Keratinocyte (primary cell): ENCODE measurements around the gene MOCS2. TPM values are rescaled to one million over a fixed set of nuclear protein-coding genes. Genes with fewer than 3 reads are reported as not detected.

ENCODE experiments used
- DNase-seq: peaks from one replicate; pipeline ENCODE4 v3.0.0-alpha.2; 2011; ENCODE audit warnings: low read depth, missing footprints, low spot score
- FAIRE-seq: peaks from 2 replicates; lab custom pipeline; 2011; peaks lifted over from hg19 to GRCh38; lab: Jason Lieb, UNC
- H2AFZ ChIP-seq: 2 replicates; pipeline ENCODE4 v1.6.0; 2012; ENCODE audit warnings: low read length, control low read depth, inconsistent platforms; ENCODE audit not compliant: control insufficient read depth
- H3K27ac ChIP-seq: 2 replicates; pipeline ENCODE4 v1.5.1; 2011; ENCODE audit warnings: low read length; ENCODE audit not compliant: control insufficient read depth, insufficient read depth
- H3K27me3 ChIP-seq: 3 replicates; pipeline ENCODE4 v1.6.0; 2011; ENCODE audit warnings: low read length; ENCODE audit not compliant: control insufficient read depth, insufficient read depth; ENCODE audit errors: extremely low read depth
- H3K36me3 ChIP-seq, 2 experiments: 2 replicates in 1 of 2; 3 replicates in 1 of 2; pipeline ENCODE4 v1.5.1; 2011; ENCODE audit warnings: low read length in 2 of 2, mild to moderate bottlenecking in 1 of 2; ENCODE audit not compliant: control insufficient read depth in 2 of 2, insufficient read depth in 2 of 2; ENCODE audit errors: extremely low read depth in 1 of 2
- H3K4me1 ChIP-seq: 3 replicates; pipeline ENCODE4 v1.5.1; 2011; ENCODE audit warnings: low read length; ENCODE audit not compliant: control insufficient read depth, insufficient read depth; ENCODE audit errors: extremely low read depth
- H3K4me2 ChIP-seq: 3 replicates; pipeline ENCODE4 v1.6.0; 2011; ENCODE audit warnings: low read depth, low read length; ENCODE audit not compliant: control insufficient read depth, insufficient read depth; ENCODE audit errors: extremely low read depth
- H3K4me3 ChIP-seq, 3 experiments: fragments of 200-600 bp in 1 of 3; sonication (generic) in 1 of 3; 2 replicates in 2 of 3; 3 replicates in 1 of 3; pipeline ENCODE4 v1.5.1; 2011 to 2016; ENCODE audit warnings: low read length in 3 of 3, mild to moderate bottlenecking in 3 of 3, control low read depth in 2 of 3, inconsistent platforms in 1 of 3, low read depth in 1 of 3, mixed read lengths in 1 of 3, mixed run types in 1 of 3, moderate library complexity in 1 of 3; ENCODE audit not compliant: control insufficient read depth in 2 of 3, insufficient read depth in 2 of 3; ENCODE audit errors: extremely low read depth in 1 of 3
- H3K79me2 ChIP-seq: 2 replicates; pipeline ENCODE4 v1.6.0; 2012; ENCODE audit warnings: low read length; ENCODE audit not compliant: control insufficient read depth, insufficient read depth
- H3K9ac ChIP-seq: 3 replicates; pipeline ENCODE4 v1.6.0; 2011; ENCODE audit warnings: low read length; ENCODE audit not compliant: control insufficient read depth, insufficient read depth; ENCODE audit errors: extremely low read depth
- H3K9me1 ChIP-seq: 3 replicates; pipeline ENCODE4 v1.6.0; 2011; ENCODE audit warnings: low read length; ENCODE audit not compliant: control insufficient read depth, insufficient read depth; ENCODE audit errors: extremely low read depth
- H3K9me3 ChIP-seq: 2 replicates; pipeline ENCODE4 v1.5.1; 2012; ENCODE audit warnings: low read depth, low read length; ENCODE audit not compliant: control insufficient read depth
- H4K20me1 ChIP-seq: 3 replicates; pipeline ENCODE4 v1.6.0; 2011; ENCODE audit warnings: low read length; ENCODE audit not compliant: control insufficient read depth, insufficient read depth; ENCODE audit errors: extremely low read depth
- CTCF ChIP-seq, 3 experiments: IDR thresholded peaks in 1 of 3; conservative IDR thresholded peaks in 1 of 3; optimal IDR thresholded peaks in 1 of 3; 2 replicates in 2 of 3; 3 replicates in 1 of 3; pipeline versions ENCODE3 to v1.5.1; 2011; ENCODE audit warnings: low read length in 3 of 3, mild to moderate bottlenecking in 3 of 3, moderate library complexity in 2 of 3, control low read depth in 1 of 3, inconsistent platforms in 1 of 3; ENCODE audit not compliant: insufficient read depth in 2 of 3; ENCODE audit errors: extremely low read depth in 1 of 3
- EZH2 ChIP-seq: IDR thresholded peaks from one replicate; pipeline ENCODE4 v1.6.1; 2012; ENCODE audit warnings: inconsistent platforms, mild to moderate bottlenecking, low read length, moderate library complexity
- dilution Hi-C: fragments of 300-500 bp; cut with MboI; formaldehyde crosslinking; loops from one replicate; pipeline ENCODE4 v1.7.0; 2020; ENCODE audit warnings: low sequenced_read_pairs; ENCODE audit not compliant: extremely low pct_ligation_motif_present
- polyA plus RNA-seq, 5 experiments: library from polyadenylated mRNA; depleted of rRNA in 3 of 5; stranded (reverse) in 3 of 5; stranded (forward) in 1 of 5; unstranded in 1 of 5; fragments of >200 nt; gene quantifications; 1 replicate in 1 of 5; 2 replicates in 3 of 5; 3 replicates in 1 of 5; pipeline versions ENCODE4 v1.2.1 to v1.2.3, GENCODE V29; 2011 to 2012; ENCODE audit warnings: missing spikeins in 2 of 5, low read depth in 1 of 5, low replicate concordance in 1 of 5

The MOCS2 gene
- polyA plus RNA-seq, 1 donor (not counting 4 experiments of a cell fraction or from before 2014, with no cell fraction given), result 54.3 TPM

DNA sequence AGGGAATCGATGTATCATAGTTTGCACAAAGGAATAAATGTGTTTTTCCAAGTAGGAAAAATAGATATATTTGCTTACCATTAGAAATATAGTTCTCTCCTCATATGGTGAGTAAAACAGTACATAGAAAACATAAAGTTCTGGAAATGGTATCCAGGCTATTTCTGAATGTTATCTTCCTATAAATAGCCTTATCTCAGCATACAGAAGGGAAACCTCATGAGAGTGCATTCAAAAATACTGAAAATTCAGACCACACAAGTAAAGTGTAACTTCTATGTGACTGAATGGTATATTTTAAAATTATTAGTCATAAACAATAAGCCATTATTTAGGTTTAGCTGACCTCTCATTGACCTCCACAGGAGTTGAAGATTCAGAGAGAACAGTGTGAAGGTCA lies 43.5 kb downstream of the MOCS2 start:
- no peaks in the 10 kb centered on the region for H3K27me3 ChIP-seq
- FAIRE-seq (no peak), DNase-seq (no peak)
- TF ChIP-seq EZH2 (no peak), CTCF (optimal IDR thresholded peaks at IDR 0.05 in 1 of 3, IDR thresholded peaks at IDR 0.05 in 1 of 3, conservative IDR thresholded peaks at IDR 0.05 in 1 of 3; ENCODE audit: extremely low read depth in 1 of 3, insufficient read depth in 2 of 3, low read length in 3 of 3) (no peak)
- no peaks in the 10 kb centered on the region for H3K4me1 ChIP-seq
- H3K4me3 ChIP-seq, result no peak overlapping the region
- peaks cover 37 to 57% of the 10 kb centered on the region in 2 experiments for H3K36me3 ChIP-seq
- H3K9me1 ChIP-seq, result no peaks in the 10 kb centered on the region
- H3K79me2 ChIP-seq, result no peaks in the 10 kb centered on the region
- no peak overlapping the region for H2AFZ ChIP-seq
- H3K4me2 ChIP-seq, result no peak overlapping the region
- no peak overlapping the region for H3K9ac ChIP-seq
- no peaks in the 10 kb centered on the region for H4K20me1 ChIP-seq
- dilution Hi-C loops, result no loop called here
- no peak overlapping the region for H3K27ac ChIP-seq
- no peaks in the 10 kb centered on the region for H3K9me3 ChIP-seq

DNA sequence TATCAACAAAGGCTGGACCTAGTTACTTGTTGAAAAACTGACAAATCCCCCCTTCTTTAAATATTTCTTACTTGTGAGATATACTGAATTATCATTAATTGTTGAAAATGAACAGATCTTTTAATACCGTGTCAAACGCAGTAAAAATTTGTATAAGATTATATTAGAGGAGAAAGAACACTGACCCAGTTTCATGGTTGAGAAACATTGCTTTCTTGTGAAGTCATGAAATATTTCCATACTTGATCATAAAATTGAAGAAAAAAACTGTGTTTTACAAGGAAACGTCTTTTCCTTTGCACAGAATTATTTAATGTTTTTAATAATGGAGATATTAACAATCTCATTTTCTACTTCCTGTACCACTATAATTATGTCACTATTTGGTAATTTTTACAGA lies 45.8 kb downstream of the MOCS2 start:
- no peaks in the 10 kb centered on the region for H3K9me1 ChIP-seq
- H3K79me2 ChIP-seq, result no peaks in the 10 kb centered on the region
- FAIRE-seq (no peak), DNase-seq (no peak)
- no peaks in the 10 kb centered on the region for H3K4me1 ChIP-seq
- dilution Hi-C loops, result no loop called here
- H3K36me3 ChIP-seq, result peaks cover 42 to 74% of the 10 kb centered on the region in 2 experiments
- H3K27ac ChIP-seq, result no peak overlapping the region
- H2AFZ ChIP-seq, result no peak overlapping the region
- H3K9ac ChIP-seq, result no peak overlapping the region
- no peaks in the 10 kb centered on the region for H3K27me3 ChIP-seq
- H3K9me3 ChIP-seq, result no peaks in the 10 kb centered on the region
- no peak overlapping the region for H3K4me3 ChIP-seq
- H4K20me1 ChIP-seq, result no peaks in the 10 kb centered on the region
- H3K4me2 ChIP-seq, result no peak overlapping the region
- TF ChIP-seq CTCF (optimal IDR thresholded peaks at IDR 0.05 in 1 of 3, IDR thresholded peaks at IDR 0.05 in 1 of 3, conservative IDR thresholded peaks at IDR 0.05 in 1 of 3; ENCODE audit: extremely low read depth in 1 of 3, insufficient read depth in 2 of 3, low read length in 3 of 3) (no peak), EZH2 (no peak)
